Measurements from ENCODE around the gene GALNT5.

GALNT5 gene

GRCh38 chr2:157318884-157319283 is 61.4 kb downstream of the GALNT5 start:
- Mint-ChIP-seq H3K27ac (no peak overlapping the region), H3K4me1 (peaks cover 7% of the 10 kb centered on the region), H3K36me3 (peaks cover 32% of the 10 kb centered on the region), H3K4me3 (no peak overlapping the region), H3K9me3 (no peaks in the 10 kb centered on the region), H3K27me3 (no peaks in the 10 kb centered on the region)
- CTCF ChIA-PET, result interaction anchor here (1.1 to 4.4 kb wide), 5 partner anchors 8 to 17 kb away, joined by 3 to 31 read pairs (median 5); no protein-coding TSS in a partner anchor
- DNase-seq, result no peak

GRCh38 chr2:157319795-157320194 is 62.3 kb downstream of the GALNT5 start:
- CTCF ChIA-PET, result interaction anchor here (3.7 kb wide), 1 partner anchor 16 kb away, joined by 17 read pairs; no protein-coding TSS in a partner anchor
- peaks cover 7% of the 10 kb centered on the region for H3K4me1 Mint-ChIP-seq
- H3K4me3 Mint-ChIP-seq, result no peak overlapping the region
- H3K27ac Mint-ChIP-seq, result no peak overlapping the region
- H3K27me3 Mint-ChIP-seq, result no peaks in the 10 kb centered on the region
- H3K9me3 Mint-ChIP-seq, result no peaks in the 10 kb centered on the region
- no peak for DNase-seq
- H3K36me3 Mint-ChIP-seq, result peaks cover 32% of the 10 kb centered on the region

GRCh38 chr2:157320409-157320808 is 62.9 kb downstream of the GALNT5 start:
- no peak overlapping the region for H3K4me3 Mint-ChIP-seq
- CTCF ChIA-PET, result interaction anchor here (1.1 to 9.8 kb wide), 3 partner anchors 12 to 17 kb away, joined by 3 to 112 read pairs (median 17); no protein-coding TSS in a partner anchor
- peaks cover 7% of the 10 kb centered on the region for H3K4me1 Mint-ChIP-seq
- no peaks in the 10 kb centered on the region for H3K27me3 Mint-ChIP-seq
- peaks cover 34% of the 10 kb centered on the region for H3K36me3 Mint-ChIP-seq
- no peaks in the 10 kb centered on the region for H3K9me3 Mint-ChIP-seq
- no peak for DNase-seq
- H3K27ac Mint-ChIP-seq, result no peak overlapping the region

GRCh38 chr2:157321466-157321865 is 64.0 kb downstream of the GALNT5 start:
- Mint-ChIP-seq H3K36me3 (peaks cover 34% of the 10 kb centered on the region), H3K4me1 (peaks cover 7% of the 10 kb centered on the region), H3K9me3 (no peaks in the 10 kb centered on the region), H3K4me3 (no peak overlapping the region), H3K27ac (no peak overlapping the region), H3K27me3 (no peaks in the 10 kb centered on the region)
- DNase-seq, result no peak
- CTCF ChIA-PET, result interaction anchor here (3.7 to 9.8 kb wide), 2 partner anchors 15 to 18 kb away, joined by 17 to 112 read pairs; no protein-coding TSS in a partner anchor

GRCh38 chr2:157322432-157322831 is 64.9 kb downstream of the GALNT5 start:
- H3K36me3 Mint-ChIP-seq, result peaks cover 34% of the 10 kb centered on the region

GRCh38 chr2:157324331-157324843 is 66.9 kb downstream of the GALNT5 start:
- CTCF ChIA-PET, result interaction anchor here (7.4 to 9.8 kb wide), 2 partner anchors 13 to 21 kb away, joined by 96 to 112 read pairs; no protein-coding TSS in a partner anchor
- H3K4me1 Mint-ChIP-seq, result peaks cover 28% of the 10 kb centered on the region
- DNase-seq, result no peak
- no peak overlapping the region for H3K4me3 Mint-ChIP-seq
- no peaks in the 10 kb centered on the region for H3K9me3 Mint-ChIP-seq
- no peaks in the 10 kb centered on the region for H3K27me3 Mint-ChIP-seq
- H3K27ac Mint-ChIP-seq, result no peak overlapping the region
- peaks cover 30% of the 10 kb centered on the region for H3K36me3 Mint-ChIP-seq

More at GRCh38 chr2:157322432-157322831, 64.9 kb downstream of the GALNT5 start:
- H3K4me1 Mint-ChIP-seq, result peaks cover 10% of the 10 kb centered on the region
- H3K27ac Mint-ChIP-seq, result no peak overlapping the region
- no peak overlapping the region for H3K4me3 Mint-ChIP-seq
- CTCF ChIA-PET, result interaction anchor here (0.7 to 9.8 kb wide), 4 partner anchors 10 to 19 kb away, joined by 4 to 112 read pairs (median 50); no protein-coding TSS in a partner anchor
- no peak for DNase-seq
- H3K9me3 Mint-ChIP-seq, result no peaks in the 10 kb centered on the region
- H3K27me3 Mint-ChIP-seq, result no peaks in the 10 kb centered on the region

GRCh38 chr2:157325786-157326185 is 68.3 kb downstream of the GALNT5 start, which contains the start of gene ERMN:
Gene ERMN, minus strand, starts transcription at chr2:157325824. Its CDS starts 182 bp downstream, at chr2:157325642.
- CTCF ChIA-PET, result interaction anchor here (0.9 to 9.8 kb wide), 12 partner anchors 9 to 166 kb away, joined by 3 to 112 read pairs (median 24); no protein-coding TSS in a partner anchor
- H3K4me3 Mint-ChIP-seq, result no peak within 1 kb of the TSS
- peaks cover 26% of the 10 kb centered on the region for H3K36me3 Mint-ChIP-seq
- H3K9me3 Mint-ChIP-seq, result no peaks in the 10 kb centered on the region
- peaks cover 41% of the 10 kb centered on the region for H3K4me1 Mint-ChIP-seq
- no peaks in the 10 kb centered on the region for H3K27me3 Mint-ChIP-seq
- DNase-seq, result no peak
- H3K27ac Mint-ChIP-seq, result no peak within 1 kb of the TSS

- H3K4me1 Mint-ChIP-seq, result peaks cover 50% of the 10 kb centered on the region
- no peaks in the 10 kb centered on the region for H3K27me3 Mint-ChIP-seq
- H3K9me3 Mint-ChIP-seq, result no peaks in the 10 kb centered on the region
- H3K4me3 Mint-ChIP-seq, result no peak overlapping the region
- peaks cover 18% of the 10 kb centered on the region for H3K36me3 Mint-ChIP-seq
- no peak for DNase-seq
- H3K27ac Mint-ChIP-seq, result no peak overlapping the region
- CTCF ChIA-PET, result interaction anchor here (0.8 to 9.8 kb wide), 26 partner anchors 9 to 684 kb away, joined by 3 to 112 read pairs (median 8); partner anchors contain the start of gene CYTIP
Observed at GRCh38 chr2:157326698-157327097, 69.2 kb downstream of the GALNT5 start.

GRCh38 chr2:157327200-157327599 is 69.7 kb downstream of the GALNT5 start:
- DNase-seq, result no peak
- H3K27me3 Mint-ChIP-seq, result no peaks in the 10 kb centered on the region
- H3K4me1 Mint-ChIP-seq, result peaks cover 54% of the 10 kb centered on the region
- no peak overlapping the region for H3K27ac Mint-ChIP-seq
- CTCF ChIA-PET, result interaction anchor here (0.5 to 9.8 kb wide), 40 partner anchors 10 to 684 kb away, joined by 3 to 112 read pairs (median 6); partner anchors contain the start of genes ACVR1C and CYTIP
- H3K36me3 Mint-ChIP-seq, result peaks cover 17% of the 10 kb centered on the region
- no peaks in the 10 kb centered on the region for H3K9me3 Mint-ChIP-seq
- peak overlapping the region; percentile 45 for H3K4me3 Mint-ChIP-seq

GRCh38 chr2:157327621-157328500 is 70.4 kb downstream of the GALNT5 start:
- CTCF ChIA-PET, result interaction anchor here (0.5 to 9.8 kb wide), 45 partner anchors 10 to 683 kb away, joined by 3 to 112 read pairs (median 5); partner anchors contain the start of genes ACVR1C and CYTIP
- Mint-ChIP-seq H3K4me3 (peak overlapping the region; percentile 45), H3K36me3 (peaks cover 14% of the 10 kb centered on the region), H3K27ac (peak overlapping the region; percentile 40), H3K4me1 (peaks cover 55% of the 10 kb centered on the region), H3K9me3 (no peaks in the 10 kb centered on the region), H3K27me3 (no peaks in the 10 kb centered on the region)
- peak; percentile 92 for DNase-seq

GRCh38 chr2:157329524-157329923 is 72.0 kb downstream of the GALNT5 start:
- H3K9me3 Mint-ChIP-seq, result no peaks in the 10 kb centered on the region
- H3K36me3 Mint-ChIP-seq, result peaks cover 14% of the 10 kb centered on the region
- H3K4me1 Mint-ChIP-seq, result peaks cover 72% of the 10 kb centered on the region

GRCh38 chr2:157333304-157334047 is 76.0 kb downstream of the GALNT5 start:
- CTCF ChIA-PET, result interaction anchor here (0.9 to 5.0 kb wide), 5 partner anchors 10 to 164 kb away, joined by 3 to 43 read pairs (median 4); no protein-coding TSS in a partner anchor
- Mint-ChIP-seq H3K4me3 (no peak overlapping the region), H3K27ac (no peak overlapping the region), H3K27me3 (no peaks in the 10 kb centered on the region), H3K36me3 (peaks cover 16% of the 10 kb centered on the region), H3K4me1 (peaks cover 78% of the 10 kb centered on the region), H3K9me3 (no peaks in the 10 kb centered on the region)
- no peak for DNase-seq

More at GRCh38 chr2:157329524-157329923, 72.0 kb downstream of the GALNT5 start:
- no peak overlapping the region for H3K27ac Mint-ChIP-seq
- H3K4me3 Mint-ChIP-seq, result no peak overlapping the region
- CTCF ChIA-PET, result interaction anchor here (0.9 to 9.8 kb wide), 7 partner anchors 8 to 267 kb away, joined by 3 to 112 read pairs (median 4); partner anchors contain the start of gene CYTIP
- no peak for DNase-seq
- H3K27me3 Mint-ChIP-seq, result no peaks in the 10 kb centered on the region

- peaks cover 18% of the 10 kb centered on the region for H3K36me3 Mint-ChIP-seq
- H3K4me1 Mint-ChIP-seq, result peaks cover 71% of the 10 kb centered on the region
- CTCF ChIA-PET, result interaction anchor here (0.5 to 6.8 kb wide), 12 partner anchors 9 to 678 kb away, joined by 3 to 96 read pairs (median 14); partner anchors contain the start of gene ERMN
- peak overlapping the region; percentile 43 for H3K27ac Mint-ChIP-seq
- no peak for DNase-seq
- H3K9me3 Mint-ChIP-seq, result peaks cover 3% of the 10 kb centered on the region
- no peaks in the 10 kb centered on the region for H3K27me3 Mint-ChIP-seq
- peak overlapping the region; percentile 12 for H3K4me3 Mint-ChIP-seq
Observed at GRCh38 chr2:157334335-157334734, 76.8 kb downstream of the GALNT5 start.

All from activated naive CD4-positive, alpha-beta T cell treated with anti-CD3 and anti-CD28 coated beads, Interleukin-2, amount 10 ng/mL, durations not matched to agents 7 days and 5 days (primary cell).